Kidney (tissue), 14 donors: Measurements from ENCODE around the gene KIAA0930. TPM values are rescaled to one million over a fixed set of nuclear protein-coding genes. Genes with fewer than 3 reads are reported as not detected.

ENCODE experiments used
- DNase-seq, 5 donors: peaks; one replicate each; pipeline ENCODE4 v3.0.0-alpha.2; 2013 to 2020
- FAIRE-seq: peaks from 2 replicates; lab custom pipeline; 2012; peaks lifted over from hg19 to GRCh38; lab: Jason Lieb, UNC
- H3K27ac ChIP-seq, 2 donors: one replicate each; pipeline ENCODE4 v1.7.0; 2013; ENCODE audit warnings: low read depth in 2 of 2, low read length in 2 of 2, inconsistent platforms in 1 of 2
- H3K27me3 ChIP-seq: one replicate; pipeline ENCODE4 v1.7.1; 2013; ENCODE audit warnings: low read length, inconsistent platforms; ENCODE audit not compliant: control insufficient read depth, insufficient read depth
- H3K36me3 ChIP-seq, 3 donors: one replicate each; pipeline versions ENCODE4 v1.7.0 to v1.7.1; 2013; ENCODE audit warnings: low read length in 3 of 3, control low read depth in 1 of 3, inconsistent platforms in 1 of 3; ENCODE audit not compliant: insufficient read depth in 3 of 3, control insufficient read depth in 2 of 3
- H3K4me1 ChIP-seq, 3 donors: one replicate each; pipeline versions ENCODE4 v1.7.0 to v1.7.1; 2013; ENCODE audit warnings: low read length in 3 of 3, inconsistent platforms in 1 of 3, low read depth in 1 of 3; ENCODE audit not compliant: control insufficient read depth in 2 of 3, insufficient read depth in 2 of 3
- H3K4me3 ChIP-seq, 3 donors: one replicate each; pipeline versions ENCODE4 v1.7.0 to v1.8.1; 2013; ENCODE audit warnings: low read length in 3 of 3, control low read depth in 1 of 3, inconsistent platforms in 1 of 3
- H3K9ac ChIP-seq, 3 donors: one replicate each; pipeline versions ENCODE4 v1.7.0 to v1.7.1; 2013; ENCODE audit warnings: low read length in 3 of 3, control low read depth in 1 of 3, inconsistent platforms in 1 of 3
- H3K9me3 ChIP-seq, 3 donors: one replicate each; pipeline versions ENCODE4 v1.7.0 to v1.7.1; 2013; ENCODE audit warnings: low read length in 3 of 3, control low read depth in 1 of 3, inconsistent platforms in 1 of 3; ENCODE audit not compliant: control insufficient read depth in 2 of 3, insufficient read depth in 1 of 3
- CTCF ChIP-seq: IDR thresholded peaks from 3 replicates; pipeline ENCODE4 v1.5.1; 2012; ENCODE audit warnings: mild to moderate bottlenecking, moderate library complexity, borderline replicate concordance; ENCODE audit not compliant: insufficient read depth; ENCODE audit errors: extremely low read depth
- intact Hi-C: fragments of 100-400 bp; cut with DNase I; formaldehyde crosslinking; loops from one replicate; pipeline ENCODE4 v1.11.1; 2022
- polyA plus RNA-seq: library from polyadenylated mRNA; stranded (reverse); fragments of 350-450 nt; fragmentation: Illumina TruSeq; extraction: RNeasy Lipid Tissue Mini Kit (QIAGEN cat#74804); gene quantifications from one replicate; pipeline ENCODE4 v1.2.3, GENCODE V29; 2014; ENCODE audit warnings: low read depth, low replicate concordance; ENCODE audit not compliant: insufficient read depth
- total RNA-seq: library from RNA; stranded (reverse); fragmentation: NEBNext Ultra II Directional; extraction: Animal tissue kit (Norgen Biotek cat#: 25700); gene quantifications from one replicate; pipeline ENCODE4 v1.2.1, GENCODE V29; 2021
- donor health status: control.
- donor health status: control.
- donor health status: control.
- donor health status: control.
- donor health status: control.
- donor health status: DM: yes; HTN: yes; CAD: no.
- donor health status: Normal renal cell carcinoma (clear cell type).

Gene KIAA0930
- total and polyA plus RNA-seq, 2 donors from 2014 or later: 26.4 to 55.4 TPM

DNA sequence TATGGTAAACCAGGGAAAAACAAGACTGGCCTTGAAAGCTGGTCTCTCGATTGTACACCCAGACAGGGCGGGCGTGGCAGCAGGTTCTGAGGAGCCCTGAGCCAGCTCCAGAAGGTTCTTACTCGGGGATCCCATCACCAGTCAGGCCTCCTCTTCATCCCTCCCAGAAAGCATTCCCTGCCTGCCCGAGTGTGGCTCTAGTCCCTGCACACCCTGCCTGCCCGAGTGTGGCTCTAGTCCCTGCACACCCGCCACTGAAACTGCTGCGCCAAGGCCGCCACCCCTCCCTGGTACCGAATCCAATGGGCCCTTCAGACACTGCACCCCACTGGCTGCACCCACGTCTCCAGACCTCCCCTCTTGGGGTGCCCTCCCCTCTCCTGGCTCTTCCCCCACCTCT, 30.1 kb downstream of the KIAA0930 start:
- no peak overlapping the region for H3K9ac ChIP-seq
- no peaks in the 10 kb centered on the region for H3K36me3 ChIP-seq
- TF ChIP-seq CTCF: no peak
- no peak overlapping the region for H3K27ac ChIP-seq
- H3K9me3 ChIP-seq: no peaks in the 10 kb centered on the region
- intact Hi-C loops: no loop called here
- peak in 1 of 5 donors; percentile 55 for DNase-seq
- H3K4me1 ChIP-seq: peaks cover 0 to 2% (median 0%) of the 10 kb centered on the region in 3 donors
- FAIRE-seq: no peak
- H3K4me3 ChIP-seq: no peak overlapping the region
- no peaks in the 10 kb centered on the region for H3K27me3 ChIP-seq

DNA sequence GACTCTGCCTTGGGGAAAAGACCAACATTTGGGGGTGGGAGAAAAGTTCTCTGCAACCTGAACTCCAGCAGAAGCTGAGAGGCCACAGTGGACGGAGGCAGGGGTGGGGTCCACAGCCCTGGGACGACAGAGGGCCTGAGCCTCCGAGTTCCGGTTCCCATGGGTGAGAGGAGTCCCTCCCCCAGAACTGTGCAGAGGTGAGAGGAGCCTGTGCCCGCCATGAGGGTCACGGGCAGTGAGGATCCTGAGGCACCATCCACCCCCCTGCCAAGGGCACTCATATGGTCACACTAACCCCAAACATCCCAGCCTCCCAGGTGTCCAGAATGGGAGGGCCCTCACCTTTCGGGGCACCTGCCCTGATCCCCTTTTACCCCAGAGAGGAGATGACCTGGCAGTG, 30.5 kb downstream of the KIAA0930 start:
- Histone ChIP-seq H3K9ac (no peak overlapping the region), H3K27ac (no peak overlapping the region), H3K4me1 (peaks cover 0 to 2% (median 0%) of the 10 kb centered on the region in 3 donors), H3K4me3 (no peak overlapping the region), H3K36me3 (peaks cover 0 to 3% (median 0%) of the 10 kb centered on the region in 3 donors), H3K27me3 (no peaks in the 10 kb centered on the region), H3K9me3 (no peaks in the 10 kb centered on the region)
- no peak for TF ChIP-seq CTCF
- intact Hi-C loops: no loop called here
- no peak for FAIRE-seq
- peak in 1 of 5 donors; percentile 58 for DNase-seq

- intact Hi-C loops: no loop called here
- TF ChIP-seq CTCF: no peak
- no peak overlapping the region for H3K4me3 ChIP-seq
- DNase-seq: peak in 4 of 5 donors; percentile 30 to 73 (median 48)
- peaks cover 0 to 7% (median 0%) of the 10 kb centered on the region in 3 donors for H3K36me3 ChIP-seq
- no peak overlapping the region for H3K27ac ChIP-seq
- no peak for FAIRE-seq
- H3K9me3 ChIP-seq: no peaks in the 10 kb centered on the region
- no peaks in the 10 kb centered on the region for H3K27me3 ChIP-seq
- H3K4me1 ChIP-seq: peaks cover 0 to 2% (median 0%) of the 10 kb centered on the region in 3 donors
- no peak overlapping the region for H3K9ac ChIP-seq
These were observed 31.5 kb downstream of the KIAA0930 start for GRCh38 chr22:45208993-45209838.
